Measurements from ENCODE around the gene CORIN. TPM values are rescaled to one million over a fixed set of nuclear protein-coding genes. Genes with fewer than 3 reads are reported as not detected.

CORIN gene
- polyA plus RNA-seq, 2 donors = 0.09 to 0.28 TPM

- Histone ChIP-seq H3K27ac (ENCODE audit: low read depth in 2 of 2, low read length in 1 of 2) (no peak overlapping the region), H3K27me3 (ENCODE audit: control insufficient read depth in 1 of 2, insufficient read depth in 2 of 2, low read length in 2 of 2) (no peaks in the 10 kb centered on the region), H3K36me3 (ENCODE audit: control insufficient read depth in 2 of 2, insufficient read depth in 2 of 2, low read length in 1 of 2) (no peaks in the 10 kb centered on the region), H3K9me3 (ENCODE audit: control insufficient read depth in 2 of 2, insufficient read depth in 1 of 2, low read depth in 1 of 2, low read length in 1 of 2) (no peaks in the 10 kb centered on the region), H3K4me1 (ENCODE audit: control insufficient read depth in 2 of 2, insufficient read depth in 2 of 2, low read length in 1 of 2) (no peaks in the 10 kb centered on the region), H3K4me3 (ENCODE audit: low read depth in 1 of 2, low read length in 2 of 2) (peak overlapping the region; percentile 36 to 52)
- 0 to 1% methylated on average over 27 of the region's 27 CpGs for WGBS, 2 donors
Observed at GRCh38 chr4:47836641-47837093, 1.2 kb downstream of the CORIN start.

DNA sequence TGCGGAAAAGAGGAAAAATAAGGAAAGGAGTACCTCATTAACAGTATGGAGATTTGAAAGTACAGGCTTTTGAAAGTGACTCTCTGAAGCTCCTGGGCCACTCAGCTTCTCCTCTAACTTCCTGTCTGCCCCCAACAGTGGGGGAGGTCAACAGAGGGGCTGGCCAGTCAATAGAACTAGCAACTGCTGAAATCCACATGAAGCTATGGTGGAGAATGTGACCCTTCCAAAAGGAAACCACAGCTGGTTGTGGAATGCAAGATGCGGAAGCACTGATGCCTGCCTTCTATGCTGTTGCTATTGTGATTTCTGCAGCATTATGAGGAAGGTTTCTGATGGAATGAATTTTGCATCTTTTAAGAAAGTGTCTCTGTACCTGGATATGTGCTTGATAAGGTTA is 2.4 kb downstream of the CORIN start:
- Histone ChIP-seq H3K9me3 (ENCODE audit: control insufficient read depth in 2 of 2, insufficient read depth in 1 of 2, low read depth in 1 of 2, low read length in 1 of 2) (no peaks in the 10 kb centered on the region), H3K4me3 (ENCODE audit: low read depth in 1 of 2, low read length in 2 of 2) (no peak overlapping the region), H3K36me3 (ENCODE audit: control insufficient read depth in 2 of 2, insufficient read depth in 2 of 2, low read length in 1 of 2) (no peaks in the 10 kb centered on the region), H3K4me1 (ENCODE audit: control insufficient read depth in 2 of 2, insufficient read depth in 2 of 2, low read length in 1 of 2) (no peaks in the 10 kb centered on the region), H3K27me3 (ENCODE audit: control insufficient read depth in 1 of 2, insufficient read depth in 2 of 2, low read length in 2 of 2) (no peaks in the 10 kb centered on the region), H3K27ac (ENCODE audit: low read depth in 2 of 2, low read length in 1 of 2) (no peak overlapping the region)
- 82 to 87% methylated on average over 2 of the region's 2 CpGs for WGBS, 2 donors

DNA sequence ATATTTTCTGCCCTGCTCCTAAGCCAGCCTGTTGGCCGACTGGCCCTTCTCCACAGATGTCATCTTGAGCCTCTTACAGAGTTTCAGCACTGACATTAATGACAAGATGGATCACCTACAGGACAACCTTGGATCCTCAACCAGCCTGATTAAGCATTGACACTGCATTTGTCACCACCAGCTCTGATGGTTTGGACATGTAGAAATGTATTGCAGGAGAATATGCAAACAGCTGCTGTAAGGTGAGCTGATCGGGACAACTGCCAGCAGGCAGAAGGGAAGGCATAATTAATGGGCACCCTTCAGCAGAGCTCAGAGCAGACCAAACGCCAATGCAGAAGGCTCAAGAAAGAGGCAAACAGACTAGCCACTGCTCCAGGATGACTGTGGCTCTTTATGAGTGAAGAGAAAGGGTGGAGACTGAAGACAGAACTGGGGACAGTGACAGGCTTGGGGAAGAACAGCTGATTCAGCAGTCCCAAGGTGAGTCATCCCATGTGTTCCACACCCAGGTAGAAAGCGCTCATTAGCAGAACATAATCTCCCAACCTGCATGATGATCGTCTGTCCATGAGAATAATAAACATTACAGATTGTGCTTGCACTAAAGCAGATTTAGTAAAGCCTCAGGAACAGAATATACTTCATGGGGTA is 6.7 kb downstream of the CORIN start:
- no peaks in the 10 kb centered on the region for H3K9me3 ChIP-seq (ENCODE audit: control insufficient read depth in 2 of 2, insufficient read depth in 1 of 2, low read depth in 1 of 2, low read length in 1 of 2)
- H3K27me3 ChIP-seq (ENCODE audit: control insufficient read depth in 1 of 2, insufficient read depth in 2 of 2, low read length in 2 of 2) = no peaks in the 10 kb centered on the region
- WGBS, 2 donors = 51 to 54% methylated on average over 5 of the region's 5 CpGs
- H3K36me3 ChIP-seq (ENCODE audit: control insufficient read depth in 2 of 2, insufficient read depth in 2 of 2, low read length in 1 of 2) = no peaks in the 10 kb centered on the region
- no peaks in the 10 kb centered on the region for H3K4me1 ChIP-seq (ENCODE audit: control insufficient read depth in 2 of 2, insufficient read depth in 2 of 2, low read length in 1 of 2)
- no peak overlapping the region for H3K4me3 ChIP-seq (ENCODE audit: low read depth in 1 of 2, low read length in 2 of 2)
- no peak overlapping the region for H3K27ac ChIP-seq (ENCODE audit: low read depth in 2 of 2, low read length in 1 of 2)

DNA sequence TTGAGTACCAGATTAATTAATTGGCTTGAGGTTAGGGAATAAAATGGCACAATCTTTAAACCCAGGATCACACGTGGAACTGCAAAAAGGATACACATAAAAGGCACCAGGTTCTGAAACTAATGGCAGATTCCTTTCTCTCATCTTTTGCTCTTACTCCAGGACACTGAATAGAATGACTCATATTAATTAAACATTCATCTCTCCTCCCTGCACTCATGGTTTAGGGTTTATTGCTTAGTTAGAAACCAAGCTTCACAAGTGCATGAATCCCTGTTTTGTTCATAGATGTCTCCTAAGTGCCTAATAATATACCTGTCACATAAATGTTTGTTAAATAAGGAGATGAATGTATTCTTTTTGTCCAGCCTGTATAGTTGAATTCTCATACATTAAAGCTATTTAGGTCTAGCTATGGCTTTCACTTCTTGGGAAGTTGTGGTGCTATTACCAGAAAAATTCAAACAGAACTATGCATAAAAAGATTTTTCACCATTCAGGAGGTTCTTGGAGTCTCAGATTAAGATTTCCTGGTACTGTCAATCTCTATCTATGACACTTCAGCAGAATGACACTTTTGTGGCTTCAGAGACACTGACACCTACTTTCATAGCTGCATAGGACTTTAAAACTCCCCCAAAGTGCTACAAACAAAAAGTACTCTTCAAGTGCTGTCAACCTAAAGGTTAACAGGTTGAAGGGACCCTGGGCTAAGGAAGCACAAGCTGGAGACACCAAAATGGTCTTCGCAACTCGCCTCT is 7.4 kb downstream of the CORIN start:
- WGBS, 2 donors = 72 to 77% methylated on average over 3 of the region's 3 CpGs

DNA sequence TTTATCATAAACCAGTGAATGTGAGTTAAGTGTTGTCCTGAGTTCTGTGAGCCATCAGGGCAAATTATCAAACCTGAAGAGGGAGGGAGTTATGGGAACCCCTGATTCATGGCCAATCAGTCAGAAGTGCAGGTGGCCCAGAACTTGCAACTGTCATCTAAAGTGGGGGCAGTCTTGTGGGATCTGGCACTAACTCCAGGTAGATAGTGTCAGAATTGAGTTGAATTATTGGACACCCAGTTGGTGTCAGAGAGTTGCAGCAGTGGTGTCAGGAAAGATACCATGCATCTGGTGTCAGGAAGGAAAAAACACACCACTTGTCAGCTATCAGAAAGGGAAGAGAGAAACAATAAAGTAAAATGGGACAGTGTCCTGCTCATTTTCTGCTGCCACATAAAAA is 8.4 kb downstream of the CORIN start:
- H3K9me3 ChIP-seq (ENCODE audit: control insufficient read depth in 2 of 2, insufficient read depth in 1 of 2, low read depth in 1 of 2, low read length in 1 of 2) = no peaks in the 10 kb centered on the region
- H3K27me3 ChIP-seq (ENCODE audit: control insufficient read depth in 1 of 2, insufficient read depth in 2 of 2, low read length in 2 of 2) = no peaks in the 10 kb centered on the region
- no peaks in the 10 kb centered on the region for H3K4me1 ChIP-seq (ENCODE audit: control insufficient read depth in 2 of 2, insufficient read depth in 2 of 2, low read length in 1 of 2)
- H3K4me3 ChIP-seq (ENCODE audit: low read depth in 1 of 2, low read length in 2 of 2) = no peak overlapping the region
- H3K27ac ChIP-seq (ENCODE audit: low read depth in 2 of 2, low read length in 1 of 2) = no peak overlapping the region
- no peaks in the 10 kb centered on the region for H3K36me3 ChIP-seq (ENCODE audit: control insufficient read depth in 2 of 2, insufficient read depth in 2 of 2, low read length in 1 of 2)

More for the DNA sequence above, 7.4 kb downstream of the CORIN start:
- no peaks in the 10 kb centered on the region for H3K27me3 ChIP-seq (ENCODE audit: control insufficient read depth in 1 of 2, insufficient read depth in 2 of 2, low read length in 2 of 2)
- H3K27ac ChIP-seq (ENCODE audit: low read depth in 2 of 2, low read length in 1 of 2) = no peak overlapping the region
- H3K9me3 ChIP-seq (ENCODE audit: control insufficient read depth in 2 of 2, insufficient read depth in 1 of 2, low read depth in 1 of 2, low read length in 1 of 2) = no peaks in the 10 kb centered on the region
- no peaks in the 10 kb centered on the region for H3K4me1 ChIP-seq (ENCODE audit: control insufficient read depth in 2 of 2, insufficient read depth in 2 of 2, low read length in 1 of 2)
- no peak overlapping the region for H3K4me3 ChIP-seq (ENCODE audit: low read depth in 1 of 2, low read length in 2 of 2)
- no peaks in the 10 kb centered on the region for H3K36me3 ChIP-seq (ENCODE audit: control insufficient read depth in 2 of 2, insufficient read depth in 2 of 2, low read length in 1 of 2)

GRCh38 chr4:47827343-47828047 is 10.4 kb downstream of the CORIN start:
- Histone ChIP-seq H3K9me3 (ENCODE audit: control insufficient read depth in 2 of 2, insufficient read depth in 1 of 2, low read depth in 1 of 2, low read length in 1 of 2) (no peaks in the 10 kb centered on the region), H3K27me3 (ENCODE audit: control insufficient read depth in 1 of 2, insufficient read depth in 2 of 2, low read length in 2 of 2) (no peaks in the 10 kb centered on the region), H3K27ac (ENCODE audit: low read depth in 2 of 2, low read length in 1 of 2) (no peak overlapping the region), H3K4me1 (ENCODE audit: control insufficient read depth in 2 of 2, insufficient read depth in 2 of 2, low read length in 1 of 2) (no peaks in the 10 kb centered on the region), H3K36me3 (ENCODE audit: control insufficient read depth in 2 of 2, insufficient read depth in 2 of 2, low read length in 1 of 2) (no peaks in the 10 kb centered on the region), H3K4me3 (ENCODE audit: low read depth in 1 of 2, low read length in 2 of 2) (no peak overlapping the region)
- 64 to 73% methylated on average over 2 of the region's 2 CpGs for WGBS, 2 donors

DNA sequence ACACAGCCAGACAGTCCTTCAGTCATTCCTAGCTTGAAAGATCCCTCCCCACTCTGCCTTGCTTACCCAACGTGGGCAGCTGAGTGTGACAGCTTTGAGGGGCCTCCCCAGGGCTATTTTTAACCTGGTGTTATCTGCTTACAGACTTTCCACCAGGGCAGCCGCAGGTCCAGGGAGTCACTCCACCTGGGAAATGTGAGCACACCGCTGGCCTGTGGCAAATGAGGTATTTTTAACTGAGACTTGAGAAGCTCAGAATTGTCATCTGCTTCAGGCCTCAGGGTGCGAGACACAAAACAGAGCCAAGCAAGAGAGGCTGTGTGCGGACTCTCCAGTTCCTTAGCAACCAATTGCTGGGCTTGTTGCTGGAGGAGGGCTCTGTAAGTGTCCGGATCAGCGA is 13.0 kb downstream of the CORIN start:
- Histone ChIP-seq H3K27ac (ENCODE audit: low read depth in 2 of 2, low read length in 1 of 2) (no peak overlapping the region), H3K4me3 (ENCODE audit: low read depth in 1 of 2, low read length in 2 of 2) (no peak overlapping the region), H3K27me3 (ENCODE audit: control insufficient read depth in 1 of 2, insufficient read depth in 2 of 2, low read length in 2 of 2) (no peaks in the 10 kb centered on the region), H3K4me1 (ENCODE audit: control insufficient read depth in 2 of 2, insufficient read depth in 2 of 2, low read length in 1 of 2) (no peaks in the 10 kb centered on the region), H3K9me3 (ENCODE audit: control insufficient read depth in 2 of 2, insufficient read depth in 1 of 2, low read depth in 1 of 2, low read length in 1 of 2) (no peaks in the 10 kb centered on the region), H3K36me3 (ENCODE audit: control insufficient read depth in 2 of 2, insufficient read depth in 2 of 2, low read length in 1 of 2) (no peaks in the 10 kb centered on the region)
- WGBS, 2 donors = 69 to 73% methylated on average over 7 of the region's 7 CpGs

- Histone ChIP-seq H3K4me3 (ENCODE audit: low read depth in 1 of 2, low read length in 2 of 2) (no peak overlapping the region), H3K36me3 (ENCODE audit: control insufficient read depth in 2 of 2, insufficient read depth in 2 of 2, low read length in 1 of 2) (no peaks in the 10 kb centered on the region), H3K9me3 (ENCODE audit: control insufficient read depth in 2 of 2, insufficient read depth in 1 of 2, low read depth in 1 of 2, low read length in 1 of 2) (no peaks in the 10 kb centered on the region), H3K27me3 (ENCODE audit: control insufficient read depth in 1 of 2, insufficient read depth in 2 of 2, low read length in 2 of 2) (no peaks in the 10 kb centered on the region), H3K4me1 (ENCODE audit: control insufficient read depth in 2 of 2, insufficient read depth in 2 of 2, low read length in 1 of 2) (no peaks in the 10 kb centered on the region), H3K27ac (ENCODE audit: low read depth in 2 of 2, low read length in 1 of 2) (no peak overlapping the region)
- WGBS, 2 donors = 81 to 88% methylated on average over 1 of the region's 1 CpG
Observed at GRCh38 chr4:47819178-47819577, 18.7 kb downstream of the CORIN start.

GRCh38 chr4:47817275-47817674 is 20.6 kb downstream of the CORIN start:
- no peak overlapping the region for H3K4me3 ChIP-seq (ENCODE audit: low read depth in 1 of 2, low read length in 2 of 2)
- H3K9me3 ChIP-seq (ENCODE audit: control insufficient read depth in 2 of 2, insufficient read depth in 1 of 2, low read depth in 1 of 2, low read length in 1 of 2) = no peaks in the 10 kb centered on the region
- H3K27me3 ChIP-seq (ENCODE audit: control insufficient read depth in 1 of 2, insufficient read depth in 2 of 2, low read length in 2 of 2) = no peaks in the 10 kb centered on the region
- H3K27ac ChIP-seq (ENCODE audit: low read depth in 2 of 2, low read length in 1 of 2) = no peak overlapping the region
- H3K4me1 ChIP-seq (ENCODE audit: control insufficient read depth in 2 of 2, insufficient read depth in 2 of 2, low read length in 1 of 2) = no peaks in the 10 kb centered on the region
- H3K36me3 ChIP-seq (ENCODE audit: control insufficient read depth in 2 of 2, insufficient read depth in 2 of 2, low read length in 1 of 2) = no peaks in the 10 kb centered on the region

Measured in esophagus (tissue), 2 donors.